ENCODE data around the gene NOL6.

NOL6 gene

GRCh38 chr9:33452828-33453271, 20.9 kb downstream of the NOL6 start:
- peak; percentile 68 for DNase-seq (ENCODE audit: extremely low spot score)
- POLR2A ChIA-PET: no interaction called here
- CTCF ChIA-PET: interaction anchor here (0.7 to 11.3 kb wide), 23 partner anchors 8 to 171 kb away, joined by 3 to 174 read pairs (median 5); partner anchors contain the start of gene NOL6
- TF ChIP-seq CTCF (IDR thresholded peaks at IDR 0.05; ENCODE audit: control extremely low read depth, extremely low read depth, low read depth, missing control alignments): peak; percentile 62

- ChIA-PET CTCF (interaction anchor here (0.8 to 11.3 kb wide), 8 partner anchors 9 to 76 kb away, joined by 3 to 174 read pairs (median 20); partner anchors contain the start of gene NOL6), POLR2A (interaction anchor here (1.3 kb wide), 1 partner anchor 14 kb away, joined by 4 read pairs; no protein-coding TSS in a partner anchor)
Measured at GRCh38 chr9:33450621-33451146, 23.0 kb downstream of the NOL6 start.

DNA sequence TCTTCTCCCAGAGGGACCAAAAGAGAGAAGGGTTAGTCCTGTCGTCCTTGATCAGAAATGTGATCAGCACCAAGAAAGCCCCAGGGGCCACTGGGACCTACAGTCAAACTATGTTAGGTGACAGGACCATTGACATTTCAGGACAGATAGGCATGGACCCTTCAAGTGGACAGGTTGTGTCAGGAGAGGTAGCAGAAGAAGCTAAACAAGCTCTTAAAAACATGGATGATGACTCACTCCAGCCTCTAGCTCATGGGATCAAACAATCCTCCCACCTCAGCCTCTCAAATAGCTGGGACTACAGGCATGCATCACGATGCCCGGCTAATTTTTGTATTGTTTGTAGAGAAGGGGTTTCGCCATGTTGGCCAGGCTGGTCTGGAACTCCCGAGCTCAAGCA, 24.0 kb downstream of the NOL6 start:
- no peak for TF ChIP-seq CTCF (IDR thresholded peaks at IDR 0.05; ENCODE audit: control extremely low read depth, extremely low read depth, low read depth, missing control alignments)
- POLR2A ChIA-PET: no interaction called here
- CTCF ChIA-PET: interaction anchor here (0.8 to 11.3 kb wide), 6 partner anchors 12 to 42 kb away, joined by 3 to 174 read pairs (median 4); no protein-coding TSS in a partner anchor
- DNase-seq (ENCODE audit: extremely low spot score): no peak

More at GRCh38 chr9:33450621-33451146, 23.0 kb downstream of the NOL6 start:
- no peak for TF ChIP-seq CTCF (IDR thresholded peaks at IDR 0.05; ENCODE audit: control extremely low read depth, extremely low read depth, low read depth, missing control alignments)
- no peak for DNase-seq (ENCODE audit: extremely low spot score)

GRCh38 chr9:33447799-33448553, 25.7 kb downstream of the NOL6 start:
- no peak for TF ChIP-seq CTCF (IDR thresholded peaks at IDR 0.05; ENCODE audit: control extremely low read depth, extremely low read depth, low read depth, missing control alignments)
- ChIA-PET POLR2A (no interaction called here), CTCF (interaction anchor here (0.8 to 11.3 kb wide), 12 partner anchors 11 to 92 kb away, joined by 3 to 174 read pairs (median 4); no protein-coding TSS in a partner anchor)
- DNase-seq (ENCODE audit: extremely low spot score): peak; percentile 39

GRCh38 chr9:33446946-33447798, 26.6 kb downstream of the NOL6 start, which contains the start of gene AQP3:
AQP3 (minus strand) TSS chr9:33447593; CDS start chr9:33447530, 63 bp downstream.
- ChIA-PET CTCF (interaction anchor here (0.8 to 11.3 kb wide), 14 partner anchors 10 to 91 kb away, joined by 3 to 174 read pairs (median 4); partner anchors contain the start of gene NOL6), POLR2A (interaction anchor here (1.7 kb wide), 1 partner anchor 27 kb away, joined by 6 read pairs; the partner anchor contains the start of gene NOL6)
- peak; percentile 65 for DNase-seq (ENCODE audit: extremely low spot score)
- peak; percentile 22 for TF ChIP-seq CTCF (IDR thresholded peaks at IDR 0.05; ENCODE audit: control extremely low read depth, extremely low read depth, low read depth, missing control alignments)

Data from GM10248 (cell line).